ENCODE results near the gene PACS1. TPM values are rescaled to one million over a fixed set of nuclear protein-coding genes. Genes with fewer than 3 reads are reported as not detected.

PACS1 gene
- total RNA-seq, 1 donor from 2014 or later = 121 TPM

- H3K4me1 Mint-ChIP-seq = peaks cover 14% of the 10 kb centered on the region
- H3K9me3 Mint-ChIP-seq = no peaks in the 10 kb centered on the region
- no peak for TF ChIP-seq CTCF (IDR thresholded peaks at IDR 0.05)
- intact Hi-C loops (cut with micrococcal nuclease) = no loop called here
- H3K36me3 Mint-ChIP-seq (ENCODE audit: low read depth) = peaks cover 21% of the 10 kb centered on the region
- H3K27ac Mint-ChIP-seq = no peak overlapping the region
- no peak for DNase-seq
- ATAC-seq (ENCODE audit: low read depth) = no peak
- H3K27me3 Mint-ChIP-seq = no peaks in the 10 kb centered on the region
- POLR2A ChIA-PET = no interaction called here
- no peak overlapping the region for H3K4me3 Mint-ChIP-seq
- CTCF ChIA-PET = no interaction called here
Measured at GRCh38 chr11:66172146-66172545, 102.1 kb downstream of the PACS1 start.

- no peak for DNase-seq
- Mint-ChIP-seq H3K9me3 (no peaks in the 10 kb centered on the region), H3K27ac (no peak overlapping the region), H3K4me1 (peaks cover 22% of the 10 kb centered on the region), H3K27me3 (no peaks in the 10 kb centered on the region), H3K4me3 (no peak overlapping the region), H3K36me3 (ENCODE audit: low read depth) (peaks cover 22% of the 10 kb centered on the region)
- ChIA-PET CTCF (no interaction called here), POLR2A (interaction anchor here (0.5 to 0.6 kb wide), 2 partner anchors 35 to 78 kb away, joined by 4 to 5 read pairs; no protein-coding TSS in a partner anchor)
- no peak for TF ChIP-seq CTCF (IDR thresholded peaks at IDR 0.05)
- no peak for ATAC-seq (ENCODE audit: low read depth)
- intact Hi-C loops (cut with micrococcal nuclease) = no loop called here
Measured at GRCh38 chr11:66176650-66177049, 106.6 kb downstream of the PACS1 start.

- ATAC-seq (ENCODE audit: low read depth) = no peak
- no peak for DNase-seq
- peaks cover 28% of the 10 kb centered on the region for H3K4me1 Mint-ChIP-seq
- no peak for TF ChIP-seq CTCF (IDR thresholded peaks at IDR 0.05)
- peaks cover 15% of the 10 kb centered on the region for H3K36me3 Mint-ChIP-seq (ENCODE audit: low read depth)
- no peaks in the 10 kb centered on the region for H3K9me3 Mint-ChIP-seq
- no peak overlapping the region for H3K4me3 Mint-ChIP-seq
- H3K27ac Mint-ChIP-seq = no peak overlapping the region
- POLR2A ChIA-PET = no interaction called here
- CTCF ChIA-PET = interaction anchor here (1.6 kb wide), 1 partner anchor 110 kb away, joined by 4 read pairs; no protein-coding TSS in a partner anchor
- intact Hi-C loops (cut with micrococcal nuclease) = no loop called here
- H3K27me3 Mint-ChIP-seq = no peaks in the 10 kb centered on the region
Measured at GRCh38 chr11:66178183-66178582, 108.1 kb downstream of the PACS1 start.

GRCh38 chr11:66178871-66179270, 108.8 kb downstream of the PACS1 start:
- ChIA-PET CTCF (interaction anchor here (1.6 kb wide), 1 partner anchor 111 kb away, joined by 4 read pairs; no protein-coding TSS in a partner anchor), POLR2A (interaction anchor here (1.3 kb wide), 1 partner anchor 52 kb away, joined by 3 read pairs; no protein-coding TSS in a partner anchor)
- TF ChIP-seq CTCF (IDR thresholded peaks at IDR 0.05) = no peak
- intact Hi-C loops (cut with micrococcal nuclease) = no loop called here
- Mint-ChIP-seq H3K4me1 (peaks cover 35% of the 10 kb centered on the region), H3K4me3 (no peak overlapping the region), H3K36me3 (ENCODE audit: low read depth) (peaks cover 13% of the 10 kb centered on the region), H3K27ac (no peak overlapping the region), H3K9me3 (no peaks in the 10 kb centered on the region), H3K27me3 (no peaks in the 10 kb centered on the region)
- no peak for DNase-seq
- ATAC-seq (ENCODE audit: low read depth) = no peak

GRCh38 chr11:66181632-66182315, 111.7 kb downstream of the PACS1 start:
- Mint-ChIP-seq H3K4me1 (peaks cover 31% of the 10 kb centered on the region), H3K36me3 (ENCODE audit: low read depth) (peaks cover 21% of the 10 kb centered on the region), H3K4me3 (no peak overlapping the region), H3K27me3 (no peaks in the 10 kb centered on the region), H3K27ac (no peak overlapping the region), H3K9me3 (no peaks in the 10 kb centered on the region)
- POLR2A ChIA-PET = no interaction called here
- no peak for TF ChIP-seq CTCF (IDR thresholded peaks at IDR 0.05)
- CTCF ChIA-PET = interaction anchor here (1.6 kb wide), 1 partner anchor 113 kb away, joined by 5 read pairs; no protein-coding TSS in a partner anchor
- intact Hi-C loops (cut with micrococcal nuclease) = no loop called here
- DNase-seq (no peak), ATAC-seq (ENCODE audit: low read depth) (no peak)

Data from activated B cell treated with CpG ODN at 0.5 μM for 24 hours (primary cell).